Measurements from ENCODE around the gene TCTN1. TPM values are rescaled to one million over a fixed set of nuclear protein-coding genes. Genes with fewer than 3 reads are reported as not detected.

Gene TCTN1
- total and polyA plus RNA-seq, 2 of the 13 experiments (the other 11 are each of a cell fraction or from before 2014, with no cell fraction given), result 13.6 to 16.0 TPM

DNA sequence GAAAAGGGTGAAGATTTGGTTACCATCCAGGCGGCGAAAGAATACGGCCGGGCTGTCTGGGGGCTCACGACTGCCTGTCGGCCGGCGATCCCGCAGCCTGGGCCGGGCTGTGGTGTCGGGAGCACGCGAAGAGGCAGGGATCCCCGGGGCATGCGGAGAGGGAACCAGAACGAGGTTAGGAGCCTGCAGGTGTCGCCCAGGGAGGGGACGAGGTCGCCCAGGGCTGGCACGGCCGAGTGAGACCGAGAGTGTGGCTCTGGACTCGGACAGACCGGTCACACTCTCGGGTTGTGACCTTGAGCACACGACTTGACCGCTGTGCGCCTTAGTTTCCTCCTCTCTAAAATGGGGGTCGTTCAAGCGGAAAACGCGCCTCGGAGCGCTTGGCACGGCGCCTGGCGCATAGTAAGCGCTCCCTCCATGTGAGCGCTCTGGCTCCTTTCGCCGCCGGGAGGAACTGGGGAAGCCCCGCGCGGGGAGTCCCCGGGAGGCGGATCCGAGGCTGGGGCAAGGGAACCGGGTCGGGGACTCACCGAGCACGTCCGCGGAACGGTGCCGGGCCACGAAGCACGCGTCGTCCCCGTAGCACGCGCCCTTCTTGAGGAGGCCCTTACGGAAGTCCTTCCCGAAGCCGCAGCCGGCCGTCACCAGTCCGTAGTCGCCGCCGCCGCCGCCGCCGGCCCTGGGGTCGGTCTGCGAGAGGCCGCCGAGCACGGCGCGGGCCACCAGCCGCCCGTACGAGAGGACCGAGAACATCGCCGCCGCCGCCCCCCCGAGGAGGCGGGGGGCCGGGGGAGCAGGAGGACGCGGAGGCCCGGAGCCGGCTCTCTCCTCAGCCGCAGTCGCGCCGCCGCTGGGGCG lies 31.4 kb upstream of the TCTN1 start (continued):
- TF ChIP-seq ZEB1 (IDR thresholded peaks at IDR 0.05; ENCODE audit: insufficient replicate concordance, low read depth) (no peak), POLR2A (IDR thresholded peaks at IDR 0.05; ENCODE audit: insufficient read depth in 1 of 2, low read depth in 2 of 2, low read length in 2 of 2) (peak in 1 of 2 experiments; percentile 24; a peak in 2 of 4 replicates), CHCHD3 (CRISPR knock-in tag; IDR thresholded peaks at IDR 0.05) (no peak; the same call in 1 of the 2 replicates), ZNF343 (CRISPR knock-in tag; IDR thresholded peaks at IDR 0.05) (no peak), RBFOX2 (IDR thresholded peaks at IDR 0.05; ENCODE audit: low read depth, low read length) (peak; percentile 72), TCF7L2 (IDR thresholded peaks at IDR 0.05; ENCODE audit: low read depth, low read length) (no peak), SP140L (CRISPR knock-in tag; IDR thresholded peaks at IDR 0.05; ENCODE audit: borderline replicate concordance) (no peak), PAX8 (CRISPR knock-in tag; IDR thresholded peaks at IDR 0.05; ENCODE audit: borderline replicate concordance) (no peak), HNRNPL (IDR thresholded peaks at IDR 0.05; ENCODE audit: low read depth, low read length) (0 out of 2 replicates have a peak, but pooled peaks have one; percentile 73), ZFP1 (CRISPR knock-in tag; IDR thresholded peaks at IDR 0.05) (no peak), KDM3A (CRISPR knock-in tag; IDR thresholded peaks at IDR 0.05; ENCODE audit: low read depth) (0 out of 2 replicates have a peak, but pooled peaks have one; percentile 33), XRCC5 (optimal IDR thresholded peaks at IDR 0.05; ENCODE audit: low read length) (no peak), KLF15 (CRISPR knock-in tag; IDR thresholded peaks at IDR 0.05; ENCODE audit: borderline replicate concordance) (no peak), ZNF546 (CRISPR knock-in tag; conservative IDR thresholded peaks at IDR 0.05) (no peak), ATRX (CRISPR knock-in tag; IDR thresholded peaks at IDR 0.05; ENCODE audit: borderline replicate concordance) (no peak), ELF1 (CRISPR knock-in tag; IDR thresholded peaks at IDR 0.05) (no peak), ZNF234 (CRISPR knock-in tag; conservative IDR thresholded peaks at IDR 0.05) (no peak)
- TF ChIP-seq, protein P1, sequence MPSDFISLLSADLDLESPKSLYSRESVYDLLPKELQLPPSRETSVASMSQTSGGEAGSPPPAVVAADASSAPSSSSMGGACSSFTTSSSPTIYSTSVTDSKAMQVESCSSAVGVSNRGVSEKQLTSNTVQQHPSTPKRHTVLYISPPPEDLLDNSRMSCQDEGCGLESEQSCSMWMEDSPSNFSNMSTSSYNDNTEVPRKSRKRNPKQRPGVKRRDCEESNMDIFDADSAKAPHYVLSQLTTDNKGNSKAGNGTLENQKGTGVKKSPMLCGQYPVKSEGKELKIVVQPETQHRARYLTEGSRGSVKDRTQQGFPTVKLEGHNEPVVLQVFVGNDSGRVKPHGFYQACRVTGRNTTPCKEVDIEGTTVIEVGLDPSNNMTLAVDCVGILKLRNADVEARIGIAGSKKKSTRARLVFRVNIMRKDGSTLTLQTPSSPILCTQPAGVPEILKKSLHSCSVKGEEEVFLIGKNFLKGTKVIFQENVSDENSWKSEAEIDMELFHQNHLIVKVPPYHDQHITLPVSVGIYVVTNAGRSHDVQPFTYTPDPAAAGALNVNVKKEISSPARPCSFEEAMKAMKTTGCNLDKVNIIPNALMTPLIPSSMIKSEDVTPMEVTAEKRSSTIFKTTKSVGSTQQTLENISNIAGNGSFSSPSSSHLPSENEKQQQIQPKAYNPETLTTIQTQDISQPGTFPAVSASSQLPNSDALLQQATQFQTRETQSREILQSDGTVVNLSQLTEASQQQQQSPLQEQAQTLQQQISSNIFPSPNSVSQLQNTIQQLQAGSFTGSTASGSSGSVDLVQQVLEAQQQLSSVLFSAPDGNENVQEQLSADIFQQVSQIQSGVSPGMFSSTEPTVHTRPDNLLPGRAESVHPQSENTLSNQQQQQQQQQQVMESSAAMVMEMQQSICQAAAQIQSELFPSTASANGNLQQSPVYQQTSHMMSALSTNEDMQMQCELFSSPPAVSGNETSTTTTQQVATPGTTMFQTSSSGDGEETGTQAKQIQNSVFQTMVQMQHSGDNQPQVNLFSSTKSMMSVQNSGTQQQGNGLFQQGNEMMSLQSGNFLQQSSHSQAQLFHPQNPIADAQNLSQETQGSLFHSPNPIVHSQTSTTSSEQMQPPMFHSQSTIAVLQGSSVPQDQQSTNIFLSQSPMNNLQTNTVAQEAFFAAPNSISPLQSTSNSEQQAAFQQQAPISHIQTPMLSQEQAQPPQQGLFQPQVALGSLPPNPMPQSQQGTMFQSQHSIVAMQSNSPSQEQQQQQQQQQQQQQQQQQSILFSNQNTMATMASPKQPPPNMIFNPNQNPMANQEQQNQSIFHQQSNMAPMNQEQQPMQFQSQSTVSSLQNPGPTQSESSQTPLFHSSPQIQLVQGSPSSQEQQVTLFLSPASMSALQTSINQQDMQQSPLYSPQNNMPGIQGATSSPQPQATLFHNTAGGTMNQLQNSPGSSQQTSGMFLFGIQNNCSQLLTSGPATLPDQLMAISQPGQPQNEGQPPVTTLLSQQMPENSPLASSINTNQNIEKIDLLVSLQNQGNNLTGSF (CRISPR knock-in tag; IDR thresholded peaks at IDR 0.05), result no peak; the same call in 1 of the 2 replicates
- TF ChIP-seq, protein P2, sequence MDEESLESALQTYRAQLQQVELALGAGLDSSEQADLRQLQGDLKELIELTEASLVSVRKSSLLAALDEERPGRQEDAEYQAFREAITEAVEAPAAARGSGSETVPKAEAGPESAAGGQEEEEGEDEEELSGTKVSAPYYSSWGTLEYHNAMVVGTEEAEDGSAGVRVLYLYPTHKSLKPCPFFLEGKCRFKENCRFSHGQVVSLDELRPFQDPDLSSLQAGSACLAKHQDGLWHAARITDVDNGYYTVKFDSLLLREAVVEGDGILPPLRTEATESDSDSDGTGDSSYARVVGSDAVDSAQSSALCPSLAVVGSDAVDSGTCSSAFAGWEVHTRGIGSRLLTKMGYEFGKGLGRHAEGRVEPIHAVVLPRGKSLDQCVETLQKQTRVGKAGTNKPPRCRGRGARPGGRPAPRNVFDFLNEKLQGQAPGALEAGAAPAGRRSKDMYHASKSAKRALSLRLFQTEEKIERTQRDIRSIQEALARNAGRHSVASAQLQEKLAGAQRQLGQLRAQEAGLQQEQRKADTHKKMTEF (CRISPR knock-in tag; IDR thresholded peaks at IDR 0.05), result no peak
- TF ChIP-seq, protein P3, sequence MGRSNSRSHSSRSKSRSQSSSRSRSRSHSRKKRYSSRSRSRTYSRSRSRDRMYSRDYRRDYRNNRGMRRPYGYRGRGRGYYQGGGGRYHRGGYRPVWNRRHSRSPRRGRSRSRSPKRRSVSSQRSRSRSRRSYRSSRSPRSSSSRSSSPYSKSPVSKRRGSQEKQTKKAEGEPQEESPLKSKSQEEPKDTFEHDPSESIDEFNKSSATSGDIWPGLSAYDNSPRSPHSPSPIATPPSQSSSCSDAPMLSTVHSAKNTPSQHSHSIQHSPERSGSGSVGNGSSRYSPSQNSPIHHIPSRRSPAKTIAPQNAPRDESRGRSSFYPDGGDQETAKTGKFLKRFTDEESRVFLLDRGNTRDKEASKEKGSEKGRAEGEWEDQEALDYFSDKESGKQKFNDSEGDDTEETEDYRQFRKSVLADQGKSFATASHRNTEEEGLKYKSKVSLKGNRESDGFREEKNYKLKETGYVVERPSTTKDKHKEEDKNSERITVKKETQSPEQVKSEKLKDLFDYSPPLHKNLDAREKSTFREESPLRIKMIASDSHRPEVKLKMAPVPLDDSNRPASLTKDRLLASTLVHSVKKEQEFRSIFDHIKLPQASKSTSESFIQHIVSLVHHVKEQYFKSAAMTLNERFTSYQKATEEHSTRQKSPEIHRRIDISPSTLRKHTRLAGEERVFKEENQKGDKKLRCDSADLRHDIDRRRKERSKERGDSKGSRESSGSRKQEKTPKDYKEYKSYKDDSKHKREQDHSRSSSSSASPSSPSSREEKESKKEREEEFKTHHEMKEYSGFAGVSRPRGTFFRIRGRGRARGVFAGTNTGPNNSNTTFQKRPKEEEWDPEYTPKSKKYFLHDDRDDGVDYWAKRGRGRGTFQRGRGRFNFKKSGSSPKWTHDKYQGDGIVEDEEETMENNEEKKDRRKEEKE (IDR thresholded peaks at IDR 0.05), result no peak
